Keratinocyte (primary cell): Measurements from ENCODE around the gene ARSI.

ENCODE experiments used
- CTCF ChIP-seq, 3 experiments: IDR thresholded peaks in 1 of 3; conservative IDR thresholded peaks in 1 of 3; optimal IDR thresholded peaks in 1 of 3; 2 replicates in 2 of 3; 3 replicates in 1 of 3; pipeline versions ENCODE3 to v1.5.1; 2011; ENCODE audit warnings: low read length in 3 of 3, mild to moderate bottlenecking in 3 of 3, moderate library complexity in 2 of 3, control low read depth in 1 of 3, inconsistent platforms in 1 of 3; ENCODE audit not compliant: insufficient read depth in 2 of 3; ENCODE audit errors: extremely low read depth in 1 of 3
- EZH2 ChIP-seq: IDR thresholded peaks from one replicate; pipeline ENCODE4 v1.6.1; 2012; ENCODE audit warnings: inconsistent platforms, mild to moderate bottlenecking, low read length, moderate library complexity

GRCh38 chr5:150252489-150252888, 50.2 kb downstream of the ARSI start:
- TF ChIP-seq CTCF (optimal IDR thresholded peaks at IDR 0.05 in 1 of 3, IDR thresholded peaks at IDR 0.05 in 1 of 3, conservative IDR thresholded peaks at IDR 0.05 in 1 of 3; ENCODE audit: extremely low read depth in 1 of 3, insufficient read depth in 2 of 3, low read length in 3 of 3) (no peak), EZH2 (no peak)
